GM12873 (cell line): ENCODE data around the gene C19orf47.

ENCODE experiments used
- TF ChIP-seq, protein P1 (sequence below): IDR thresholded peaks from 2 replicates; pipeline ENCODE4 v1.5.1; 2012; ENCODE audit warnings: low read depth, mild to moderate bottlenecking, moderate library complexity, low read length, control low read depth; ENCODE audit not compliant: insufficient read depth; ENCODE audit errors: missing control alignments

The C19orf47 gene, protein sequence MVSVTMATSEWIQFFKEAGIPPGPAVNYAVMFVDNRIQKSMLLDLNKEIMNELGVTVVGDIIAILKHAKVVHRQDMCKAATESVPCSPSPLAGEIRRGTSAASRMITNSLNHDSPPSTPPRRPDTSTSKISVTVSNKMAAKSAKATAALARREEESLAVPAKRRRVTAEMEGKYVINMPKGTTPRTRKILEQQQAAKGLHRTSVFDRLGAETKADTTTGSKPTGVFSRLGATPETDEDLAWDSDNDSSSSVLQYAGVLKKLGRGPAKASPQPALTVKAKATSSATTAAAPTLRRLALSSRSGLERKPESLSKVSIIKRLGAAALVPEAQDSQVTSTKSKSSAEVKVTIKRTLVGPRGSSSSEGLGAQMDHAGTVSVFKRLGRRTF

DNA sequence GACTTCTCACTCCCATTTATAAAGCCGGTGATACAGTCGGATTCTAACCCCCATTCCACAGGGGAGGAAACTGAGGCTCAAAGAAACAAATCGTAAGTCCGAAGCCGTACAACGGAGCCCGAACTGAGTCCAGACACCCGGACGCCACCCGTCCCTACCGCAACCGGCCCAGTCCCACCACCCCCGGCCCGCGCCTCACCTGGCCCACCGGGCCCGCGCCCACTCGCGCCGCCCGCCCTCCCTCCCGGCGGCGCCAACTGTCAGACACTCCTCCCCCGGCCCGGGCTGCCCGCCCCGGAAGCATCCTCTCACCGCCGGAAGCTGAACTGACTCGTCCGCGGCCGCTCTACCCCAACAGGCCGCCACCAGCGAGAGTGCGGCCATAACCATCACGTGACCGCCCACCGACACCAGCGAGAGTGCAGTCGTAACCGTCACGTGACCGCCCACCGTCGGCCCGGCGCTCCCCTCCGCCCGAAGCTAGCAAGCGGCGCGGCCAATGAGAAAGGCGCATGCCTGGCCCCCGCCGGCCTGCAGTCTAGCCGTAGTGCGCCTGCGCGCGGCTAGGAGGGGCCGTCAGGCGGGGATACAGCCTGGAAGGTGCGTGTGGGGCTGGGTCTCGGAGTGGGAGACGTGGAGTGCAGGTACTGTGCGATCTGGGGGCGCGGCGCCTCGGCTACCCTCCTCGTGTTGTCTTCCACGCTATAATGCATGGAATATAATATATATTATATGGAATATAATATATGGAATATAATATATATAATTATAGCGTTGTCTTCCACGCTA, at the start of gene C19orf47, which contains the start of gene PLD3:
TSS of gene C19orf47 (minus strand) at position 273 of the 789 bp plus-strand sequence. CDS start 6,540 bp downstream, outside the sequence.
TSS of gene PLD3 (plus strand) at position 571 of the 789 bp plus-strand sequence. CDS start 17,789 bp downstream, outside the sequence.
- TF ChIP-seq, protein P1, sequence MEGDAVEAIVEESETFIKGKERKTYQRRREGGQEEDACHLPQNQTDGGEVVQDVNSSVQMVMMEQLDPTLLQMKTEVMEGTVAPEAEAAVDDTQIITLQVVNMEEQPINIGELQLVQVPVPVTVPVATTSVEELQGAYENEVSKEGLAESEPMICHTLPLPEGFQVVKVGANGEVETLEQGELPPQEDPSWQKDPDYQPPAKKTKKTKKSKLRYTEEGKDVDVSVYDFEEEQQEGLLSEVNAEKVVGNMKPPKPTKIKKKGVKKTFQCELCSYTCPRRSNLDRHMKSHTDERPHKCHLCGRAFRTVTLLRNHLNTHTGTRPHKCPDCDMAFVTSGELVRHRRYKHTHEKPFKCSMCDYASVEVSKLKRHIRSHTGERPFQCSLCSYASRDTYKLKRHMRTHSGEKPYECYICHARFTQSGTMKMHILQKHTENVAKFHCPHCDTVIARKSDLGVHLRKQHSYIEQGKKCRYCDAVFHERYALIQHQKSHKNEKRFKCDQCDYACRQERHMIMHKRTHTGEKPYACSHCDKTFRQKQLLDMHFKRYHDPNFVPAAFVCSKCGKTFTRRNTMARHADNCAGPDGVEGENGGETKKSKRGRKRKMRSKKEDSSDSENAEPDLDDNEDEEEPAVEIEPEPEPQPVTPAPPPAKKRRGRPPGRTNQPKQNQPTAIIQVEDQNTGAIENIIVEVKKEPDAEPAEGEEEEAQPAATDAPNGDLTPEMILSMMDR: no peak

DNA sequence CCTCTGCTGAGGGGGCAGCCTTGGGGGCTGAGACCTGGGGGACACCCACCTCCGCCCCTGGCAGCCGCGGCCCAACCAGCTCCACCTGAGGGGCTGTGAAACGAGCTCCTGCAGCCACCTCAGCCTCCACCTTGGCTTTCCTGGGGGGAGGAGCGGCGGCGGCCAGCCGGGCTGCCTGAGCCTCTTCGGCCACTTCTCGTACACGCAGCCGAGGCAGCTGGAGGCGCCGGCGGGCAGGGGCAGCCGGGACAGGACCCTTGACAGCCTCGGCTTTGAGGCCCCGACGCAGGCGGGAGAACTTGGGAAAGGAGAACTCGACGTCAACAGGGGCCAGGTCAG, 49.3 kb upstream of the C19orf47 start:
- TF ChIP-seq, protein P1: no peak

DNA sequence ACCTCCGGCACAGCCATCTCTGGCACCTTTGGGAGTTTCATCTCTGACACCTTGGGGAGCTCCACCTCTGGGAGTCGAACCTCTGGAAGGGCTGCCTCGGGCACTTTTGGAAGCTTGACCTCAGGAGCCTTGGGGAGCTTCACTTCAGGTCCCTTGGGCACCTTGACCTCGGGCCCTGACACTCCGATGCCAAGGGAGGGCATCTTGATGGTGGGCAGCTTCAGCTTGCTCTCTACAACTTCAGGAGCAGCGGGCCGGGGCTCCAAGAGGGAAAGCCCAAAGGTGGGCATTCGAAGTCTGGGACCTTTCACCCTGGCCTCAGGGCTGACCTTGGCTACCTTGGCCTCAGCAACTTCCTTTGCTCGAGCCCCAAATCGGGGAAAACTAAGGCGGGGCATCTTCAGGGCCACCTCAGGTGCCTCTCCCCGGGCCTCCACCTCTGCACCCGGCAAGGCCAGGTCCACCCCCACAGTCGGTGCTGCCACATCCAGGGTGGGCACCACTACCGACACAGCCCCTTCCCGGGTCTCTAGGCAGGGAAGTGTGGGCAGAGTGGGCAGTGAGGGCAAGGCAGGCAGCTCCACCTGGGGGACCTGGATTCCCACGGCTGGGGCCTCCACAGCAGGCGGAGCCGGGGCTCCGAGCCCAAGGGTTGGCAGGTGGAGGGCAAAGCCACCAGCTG, 48.8 kb upstream of the C19orf47 start:
- TF ChIP-seq, protein P1: no peak

- TF ChIP-seq, protein P1: no peak
Measured at GRCh38 chr19:40395956-40396355, 47.8 kb upstream of the C19orf47 start.

DNA sequence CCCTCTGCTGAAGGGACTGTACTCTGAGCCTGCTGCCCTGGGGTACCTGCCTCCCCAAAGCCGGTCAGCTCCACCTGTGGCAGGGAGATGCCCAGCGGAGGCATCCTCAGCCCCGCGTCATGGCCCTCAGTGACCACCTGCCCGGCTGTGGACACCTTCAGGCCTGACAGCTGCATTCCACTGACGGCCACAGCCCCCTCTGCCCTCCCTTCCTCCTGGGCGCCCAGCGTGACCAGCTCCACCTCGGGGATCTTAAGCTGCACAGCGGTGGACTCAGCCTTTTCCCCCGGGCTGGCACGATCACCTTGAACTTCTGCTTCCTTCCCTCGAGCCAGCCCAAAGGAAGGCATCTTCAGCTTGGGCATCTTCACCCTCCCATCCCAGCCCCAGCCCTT, 46.6 kb upstream of the C19orf47 start:
- TF ChIP-seq, protein P1: no peak

GRCh38 chr19:40393894-40394815, 46.0 kb upstream of the C19orf47 start:
- TF ChIP-seq, protein P1: no peak
